HCT116 (cell line): ENCODE results near the gene PI16.

Experiments used
- CTCF ChIP-seq, 3 experiments: fragments of 200-600 bp in 1 of 3; sonication (generic) in 1 of 3; IDR thresholded peaks in 2 of 3; conservative IDR thresholded peaks in 1 of 3; 2 replicates each; pipeline ENCODE4 v1.5.1; 2012 to 2017; ENCODE audit warnings: low read depth in 2 of 3, low read length in 2 of 3, antibody characterized with exemption in 1 of 3, borderline replicate concordance in 1 of 3, control low read depth in 1 of 3, mild to moderate bottlenecking in 1 of 3, mixed read lengths in 1 of 3, mixed run types in 1 of 3, moderate library complexity in 1 of 3; ENCODE audit not compliant: insufficient read depth in 1 of 3
- EZH2phosphoT487 ChIP-seq: fragments of 200-600 bp; IDR thresholded peaks from 2 replicates; pipeline ENCODE4 v1.6.1; 2018; ENCODE audit warnings: antibody characterized with exemption, borderline replicate concordance
- FOSL1 ChIP-seq: IDR thresholded peaks from 2 replicates; pipeline ENCODE4 v1.6.1; 2012; ENCODE audit warnings: low read depth
- JUND ChIP-seq: IDR thresholded peaks from 2 replicates; pipeline ENCODE4 v1.6.1; 2012
- POLR2A ChIP-seq: IDR thresholded peaks from 2 replicates; pipeline ENCODE4 v1.7.0; 2011; ENCODE audit warnings: borderline replicate concordance; ENCODE audit not compliant: insufficient read depth, insufficient read length; ENCODE audit errors: extremely low read depth
- POLR2AphosphoS5 ChIP-seq: IDR thresholded peaks from 2 replicates; pipeline ENCODE4 v1.6.1; 2011; ENCODE audit warnings: mild to moderate bottlenecking, low read depth, low read length, moderate library complexity
- REST ChIP-seq: IDR thresholded peaks from 2 replicates; pipeline ENCODE4 v1.6.1; 2012; ENCODE audit warnings: low read depth
- SRF ChIP-seq: IDR thresholded peaks from 2 replicates; pipeline ENCODE4 v1.6.1; 2012; ENCODE audit warnings: low read depth

- TF ChIP-seq SRF (no peak), FOSL1 (no peak), POLR2A (no peak), POLR2AphosphoS5 (no peak), EZH2phosphoT487 (no peak), CTCF (IDR thresholded peaks at IDR 0.05 in 2 of 3, conservative IDR thresholded peaks at IDR 0.05 in 1 of 3; ENCODE audit: borderline replicate concordance in 1 of 3, insufficient read depth in 1 of 3, low read depth in 2 of 3, low read length in 2 of 3) (no peak), JUND (no peak), REST (no peak)
Measured at GRCh38 chr6:36973647-36974046, 19.1 kb downstream of the PI16 start.
